ENCODE measurements around the gene KPNB1. TPM values are rescaled to one million over a fixed set of nuclear protein-coding genes. Genes with fewer than 3 reads are reported as not detected.

The KPNB1 gene
- total RNA-seq, 4 donors from 2014 or later, result 72.3 to 276 (median 135) TPM

- Histone ChIP-seq H3K4me3 (no peak overlapping the region), H3K36me3 (no peaks in the 10 kb centered on the region), H3K9me3 (no peaks in the 10 kb centered on the region), H3K4me1 (peaks cover 0 to 23% (median 10%) of the 10 kb centered on the region in 4 donors), H3K27ac (no peak overlapping the region), H3K27me3 (no peaks in the 10 kb centered on the region)
- TF ChIP-seq CTCF (IDR thresholded peaks at IDR 0.05), result peak; percentile 64 to 97 (median 70)
- TF ChIP-seq POLR2A (IDR thresholded peaks at IDR 0.05), result no peak
- peak; percentile 71 to 88 (median 77) for DNase-seq
These were observed 49.2 kb downstream of the KPNB1 start for GRCh38 chr17:47698749-47699535.

DNA sequence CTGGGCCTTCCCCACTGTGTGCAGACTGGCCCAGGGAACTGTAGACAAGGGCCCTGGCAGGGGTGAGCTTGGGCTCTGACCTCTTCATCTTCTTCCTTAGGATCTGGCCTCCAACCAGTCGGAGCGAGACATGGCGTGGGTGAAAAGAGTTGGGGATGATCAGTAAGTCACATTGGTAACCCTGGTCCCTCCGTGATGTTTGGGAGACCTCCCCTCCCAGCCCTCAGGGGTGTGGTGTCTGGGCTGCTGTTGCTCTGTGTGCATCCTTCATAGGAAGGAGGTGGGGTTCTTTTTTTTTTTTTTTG lies 49.8 kb downstream of the KPNB1 start:
- no peak for DNase-seq
- Histone ChIP-seq H3K27ac (no peak overlapping the region), H3K4me1 (peaks cover 0 to 24% (median 10%) of the 10 kb centered on the region in 4 donors), H3K4me3 (no peak overlapping the region), H3K9me3 (no peaks in the 10 kb centered on the region), H3K27me3 (no peaks in the 10 kb centered on the region), H3K36me3 (no peaks in the 10 kb centered on the region)
- TF ChIP-seq CTCF (IDR thresholded peaks at IDR 0.05), result no peak
- no peak for TF ChIP-seq POLR2A (IDR thresholded peaks at IDR 0.05)

DNA sequence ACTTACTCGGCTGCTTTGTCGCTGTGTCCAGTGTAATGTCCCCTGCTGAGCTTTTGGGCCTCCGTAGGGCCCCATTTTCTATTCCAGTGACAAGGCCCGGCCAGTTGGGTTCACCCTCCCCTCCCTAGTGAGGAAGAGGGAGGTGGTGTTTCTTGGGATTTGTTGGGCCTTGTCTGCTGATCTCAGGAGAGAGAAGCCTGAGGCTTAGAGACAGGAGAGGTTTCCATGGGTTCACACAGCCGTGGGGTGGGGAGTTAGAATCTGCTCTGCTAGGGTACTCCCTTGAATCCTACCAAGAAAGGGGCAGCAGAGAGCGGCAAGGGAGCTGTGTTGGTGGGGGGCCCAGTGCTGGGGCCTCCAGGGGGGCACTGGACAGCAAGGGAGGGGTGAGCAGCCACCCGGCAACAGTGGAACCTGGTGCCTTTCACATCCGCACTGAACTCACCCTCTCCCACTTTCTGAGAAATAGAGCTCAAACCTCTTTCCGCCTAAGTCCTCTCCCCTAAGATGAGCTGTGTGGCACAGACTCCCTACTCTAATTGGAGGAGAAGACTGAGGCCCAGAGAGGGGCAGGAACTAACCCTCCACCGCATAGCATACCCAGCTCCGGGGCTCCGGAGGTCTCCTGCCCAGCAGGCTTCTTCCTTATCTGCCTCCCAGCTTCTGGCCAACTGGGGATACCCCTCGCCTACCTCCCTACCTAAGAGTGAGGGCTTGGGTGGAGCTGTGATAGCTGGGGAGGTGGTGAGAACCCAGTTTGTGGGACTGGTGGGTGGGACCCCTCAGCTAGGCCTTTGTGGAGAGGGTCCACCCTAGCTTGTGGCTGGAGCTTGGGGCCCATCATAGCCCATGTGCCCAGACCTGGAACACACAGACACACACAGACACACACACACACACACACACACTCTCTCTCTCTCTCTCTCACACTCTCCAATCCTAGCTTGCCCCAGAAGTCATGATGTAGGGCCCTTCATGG lies 51.0 kb downstream of the KPNB1 start:
- Histone ChIP-seq H3K9me3 (no peaks in the 10 kb centered on the region), H3K27ac (peak overlapping the region in 2 of 4 donors; percentile 7 to 22), H3K4me1 (peaks cover 0 to 17% (median 12%) of the 10 kb centered on the region in 4 donors), H3K4me3 (no peak overlapping the region), H3K27me3 (no peaks in the 10 kb centered on the region), H3K36me3 (no peaks in the 10 kb centered on the region)
- DNase-seq, result peak in 1 of 3 donors; percentile 41
- TF ChIP-seq POLR2A (IDR thresholded peaks at IDR 0.05) (no peak), CTCF (IDR thresholded peaks at IDR 0.05) (no peak)

GRCh38 chr17:47701608-47702007 lies 51.9 kb downstream of the KPNB1 start:
- DNase-seq, result no peak
- Histone ChIP-seq H3K4me1 (peaks cover 0 to 25% (median 14%) of the 10 kb centered on the region in 4 donors), H3K4me3 (no peak overlapping the region), H3K27me3 (no peaks in the 10 kb centered on the region), H3K9me3 (no peaks in the 10 kb centered on the region), H3K27ac (no peak overlapping the region), H3K36me3 (no peaks in the 10 kb centered on the region)
- TF ChIP-seq POLR2A (IDR thresholded peaks at IDR 0.05), result no peak
- no peak for TF ChIP-seq CTCF (IDR thresholded peaks at IDR 0.05)

GRCh38 chr17:47702391-47702995 lies 52.8 kb downstream of the KPNB1 start:
- Histone ChIP-seq H3K4me1 (peaks cover 0 to 26% (median 14%) of the 10 kb centered on the region in 4 donors), H3K27me3 (no peaks in the 10 kb centered on the region), H3K36me3 (no peaks in the 10 kb centered on the region), H3K4me3 (no peak overlapping the region), H3K9me3 (no peaks in the 10 kb centered on the region), H3K27ac (peak overlapping the region in 1 of 4 donors; percentile 35)
- TF ChIP-seq CTCF (IDR thresholded peaks at IDR 0.05) (no peak), POLR2A (IDR thresholded peaks at IDR 0.05) (no peak)
- DNase-seq, result peak in 1 of 3 donors; percentile 34

Data from Peyer's patch (tissue), 4 donors.